Gastroesophageal sphincter (tissue), 4 donors: ENCODE measurements around the gene CFAP45. TPM values are rescaled to one million over a fixed set of nuclear protein-coding genes. Genes with fewer than 3 reads are reported as not detected.
A peak's percentile ranks its signal among the peaks of the same experiment; 100 is the strongest.

Experiments used
- ATAC-seq: fragments of 150-250 bp; one replicate; pipeline ENCODE4 v1.9.1; 2016; ENCODE audit warnings: mild to moderate bottlenecking, moderate library complexity
- H3K27ac ChIP-seq, 4 donors: fragments of 200-600 bp; sonication (generic) in 3 of 4; 1 replicate in 3 of 4; 2 replicates in 1 of 4; pipeline ENCODE4 v1.5.1; 2016 to 2019
- H3K27me3 ChIP-seq: fragments of 200-600 bp; sonication (generic); one replicate; pipeline ENCODE4 v1.5.1; 2019
- H3K36me3 ChIP-seq, 2 donors: fragments of 200-600 bp; sonication (generic); one replicate each; pipeline ENCODE4 v1.5.1; 2019; ENCODE audit warnings: control low read depth in 1 of 2
- H3K4me1 ChIP-seq, 3 donors: fragments of 200-600 bp; sonication (generic); 1 replicate in 2 of 3; 2 replicates in 1 of 3; pipeline ENCODE4 v1.5.1; 2016 to 2019; ENCODE audit warnings: control low read depth in 2 of 3
- H3K4me3 ChIP-seq, 2 donors: fragments of 200-600 bp; sonication (generic); one replicate each; pipeline ENCODE4 v1.5.1; 2019; ENCODE audit warnings: mild to moderate bottlenecking in 1 of 2, moderate library complexity in 1 of 2
- H3K9me3 ChIP-seq, 3 donors: fragments of 200-600 bp; sonication (generic); one replicate each; pipeline ENCODE4 v1.5.1; 2017 to 2019; ENCODE audit warnings: control low read depth in 2 of 3
- EP300 ChIP-seq: sonication (generic); formaldehyde crosslinking; IDR thresholded peaks from one replicate; pipeline ENCODE4 v1.6.1; 2017; ENCODE audit warnings: antibody characterized with exemption, mild to moderate bottlenecking
- POLR2A ChIP-seq, 2 donors: fragments of 450-650 bp; IDR thresholded peaks; one replicate each; pipeline ENCODE4 v1.6.1; 2017; ENCODE audit warnings: antibody characterized with exemption in 2 of 2, mild to moderate bottlenecking in 2 of 2, moderate library complexity in 1 of 2
- POLR2AphosphoS5 ChIP-seq: sonication (generic); formaldehyde crosslinking; IDR thresholded peaks from one replicate; pipeline ENCODE4 v1.6.1; 2017; ENCODE audit warnings: antibody characterized with exemption
- WGBS, 2 donors: methylation state at CpG; one replicate each; pipeline ENCODE4 v1.1.5; 2018; ENCODE audit warnings: low coverage in 1 of 2; 5-methylcytosine and 5-hydroxymethylcytosine counted together
- total RNA-seq, 4 donors: library from RNA; depleted of rRNA; stranded (reverse); fragments of >200 nt; gene quantifications; one replicate each; pipeline ENCODE4 v1.1.0, GENCODE V29; 2016
- TF ChIP-seq, protein P1 (sequence below), 4 experiments: fragments of 200-600 bp in 2 of 4; fragments of 450-650 bp in 2 of 4; sonication (generic) in 1 of 4; IDR thresholded peaks; one replicate each; pipeline ENCODE4 v1.5.1; 2017 to 2019; ENCODE audit warnings: antibody characterized with exemption in 4 of 4, mild to moderate bottlenecking in 2 of 4, moderate library complexity in 2 of 4

The CFAP45 gene
- total RNA-seq, 4 donors from 2014 or later = 0.27 to 0.81 TPM; not detected in 2

DNA sequence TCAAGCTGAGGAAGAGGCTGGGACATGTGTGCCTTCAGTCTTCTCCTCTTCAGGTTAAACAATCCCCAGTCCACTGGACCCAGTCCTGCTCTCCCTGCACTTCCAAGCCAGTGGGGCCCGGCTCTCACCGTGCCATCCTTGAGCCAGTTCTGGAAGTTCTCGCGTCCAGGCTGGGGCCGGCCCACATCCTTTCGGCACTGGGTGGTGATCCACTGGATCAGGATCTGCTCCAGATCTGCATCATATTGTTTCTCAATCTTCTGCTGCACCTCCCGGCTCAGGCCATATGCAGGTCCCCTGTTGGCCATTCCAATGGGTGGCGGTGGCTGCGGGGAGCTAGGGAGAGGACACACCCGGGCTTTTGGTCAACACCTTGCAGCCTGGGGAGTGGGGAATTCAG lies 20.2 kb upstream of the CFAP45 start:
- ATAC-seq = no peak
- no peaks in the 10 kb centered on the region for H3K9me3 ChIP-seq
- H3K27me3 ChIP-seq = no peaks in the 10 kb centered on the region
- no CpG with 5 or more reads among the region's 10 CpGs for WGBS, 2 donors
- peak overlapping the region in 2 of 4 donors; percentile 16 to 96 for H3K27ac ChIP-seq
- H3K4me3 ChIP-seq = no peak overlapping the region
- TF ChIP-seq POLR2A (IDR thresholded peaks at IDR 0.05) = no peak
- TF ChIP-seq EP300 = no peak
- TF ChIP-seq, protein P1, sequence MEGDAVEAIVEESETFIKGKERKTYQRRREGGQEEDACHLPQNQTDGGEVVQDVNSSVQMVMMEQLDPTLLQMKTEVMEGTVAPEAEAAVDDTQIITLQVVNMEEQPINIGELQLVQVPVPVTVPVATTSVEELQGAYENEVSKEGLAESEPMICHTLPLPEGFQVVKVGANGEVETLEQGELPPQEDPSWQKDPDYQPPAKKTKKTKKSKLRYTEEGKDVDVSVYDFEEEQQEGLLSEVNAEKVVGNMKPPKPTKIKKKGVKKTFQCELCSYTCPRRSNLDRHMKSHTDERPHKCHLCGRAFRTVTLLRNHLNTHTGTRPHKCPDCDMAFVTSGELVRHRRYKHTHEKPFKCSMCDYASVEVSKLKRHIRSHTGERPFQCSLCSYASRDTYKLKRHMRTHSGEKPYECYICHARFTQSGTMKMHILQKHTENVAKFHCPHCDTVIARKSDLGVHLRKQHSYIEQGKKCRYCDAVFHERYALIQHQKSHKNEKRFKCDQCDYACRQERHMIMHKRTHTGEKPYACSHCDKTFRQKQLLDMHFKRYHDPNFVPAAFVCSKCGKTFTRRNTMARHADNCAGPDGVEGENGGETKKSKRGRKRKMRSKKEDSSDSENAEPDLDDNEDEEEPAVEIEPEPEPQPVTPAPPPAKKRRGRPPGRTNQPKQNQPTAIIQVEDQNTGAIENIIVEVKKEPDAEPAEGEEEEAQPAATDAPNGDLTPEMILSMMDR (IDR thresholded peaks at IDR 0.05) = no peak
- no peak for TF ChIP-seq POLR2AphosphoS5
- H3K4me1 ChIP-seq = peaks cover 0 to 79% (median 12%) of the 10 kb centered on the region in 3 donors
- peaks cover 0 to 39% of the 10 kb centered on the region in 2 donors for H3K36me3 ChIP-seq

DNA sequence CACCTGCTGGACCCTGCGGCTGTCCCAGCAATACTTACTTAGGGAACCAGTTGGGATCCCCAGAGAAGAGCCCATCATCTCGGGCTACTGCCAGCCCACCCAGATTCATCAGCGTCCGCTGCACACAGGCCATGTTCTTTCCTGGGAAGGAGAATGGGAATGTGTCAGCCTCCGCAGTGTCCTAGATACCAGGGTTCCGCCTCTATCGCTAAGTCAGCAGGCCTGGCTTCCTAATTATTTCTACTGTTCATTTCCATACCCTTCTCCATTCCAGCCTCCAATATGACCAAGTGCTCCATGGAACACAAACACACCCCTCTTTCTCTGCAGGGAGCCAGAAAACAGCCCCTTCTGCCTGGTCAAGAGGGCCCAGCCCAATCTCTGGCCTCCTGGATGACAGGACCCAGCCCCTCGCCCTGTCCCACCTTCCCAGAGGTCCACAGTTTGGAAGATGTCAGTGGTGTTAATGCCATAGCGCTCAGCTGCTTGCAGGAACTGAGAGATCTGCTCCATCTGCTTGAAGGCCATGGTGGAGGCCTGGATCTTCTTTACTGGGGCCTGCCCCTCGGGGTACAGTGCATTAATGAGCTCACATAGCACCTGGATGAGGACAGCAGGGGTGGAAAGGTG lies 19.4 kb upstream of the CFAP45 start:
- H3K4me1 ChIP-seq = peaks cover 0 to 79% (median 12%) of the 10 kb centered on the region in 3 donors
- no peaks in the 10 kb centered on the region for H3K27me3 ChIP-seq
- ATAC-seq = no peak
- no peak for TF ChIP-seq EP300
- TF ChIP-seq, protein P1 (IDR thresholded peaks at IDR 0.05) = no peak
- TF ChIP-seq POLR2A (IDR thresholded peaks at IDR 0.05) = no peak
- TF ChIP-seq POLR2AphosphoS5 = no peak
- H3K9me3 ChIP-seq = no peaks in the 10 kb centered on the region
- H3K27ac ChIP-seq = peak overlapping the region in 3 of 4 donors; percentile 14 to 24 (median 16)
- peaks cover 0 to 39% of the 10 kb centered on the region in 2 donors for H3K36me3 ChIP-seq
- WGBS, 2 donors = 93% methylated on average over 6 to 8 of the region's 10 CpGs
- no peak overlapping the region for H3K4me3 ChIP-seq

DNA sequence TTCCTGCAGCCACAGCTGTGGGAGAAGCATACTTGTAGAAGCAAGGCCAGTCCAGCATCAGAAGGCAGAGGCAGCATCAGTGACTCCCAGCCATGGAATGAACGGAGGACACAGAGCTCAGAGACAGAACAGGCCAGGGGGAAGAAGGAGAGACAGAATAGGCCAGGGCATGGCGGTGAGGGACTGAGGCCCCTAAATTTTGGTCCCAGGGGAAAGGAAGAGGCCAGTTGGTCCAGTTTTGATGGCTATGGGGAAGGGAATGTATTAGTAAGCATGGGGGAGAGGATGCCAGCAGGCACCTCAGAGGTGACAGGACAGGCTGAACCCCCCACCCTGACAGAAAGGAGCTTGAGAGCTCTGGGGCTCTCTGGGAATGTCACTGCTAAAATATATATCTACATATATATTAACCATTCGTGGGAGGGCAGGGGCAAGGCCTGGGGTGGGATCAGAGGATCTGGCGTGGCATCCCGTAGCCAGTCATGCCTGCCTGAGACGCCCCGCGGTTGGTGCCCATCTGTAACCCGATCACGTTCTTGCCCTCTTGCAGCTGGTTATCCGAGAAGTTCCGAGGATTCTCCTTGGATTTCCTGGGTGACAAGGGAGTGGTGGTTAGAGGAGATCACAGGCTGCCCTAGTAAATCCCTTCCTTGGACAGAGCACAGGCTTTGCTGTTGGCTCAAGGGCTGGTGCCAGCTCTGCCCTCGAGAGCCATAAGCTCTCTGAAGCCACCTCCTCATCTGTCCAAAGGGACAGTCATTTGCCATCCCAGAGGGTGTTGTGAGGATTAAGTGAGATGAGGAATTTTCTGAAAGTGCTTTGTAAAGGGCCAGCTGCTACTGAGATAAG lies 18.6 kb upstream of the CFAP45 start:
- no peak for ATAC-seq
- Histone ChIP-seq H3K36me3 (peaks cover 0 to 39% of the 10 kb centered on the region in 2 donors), H3K4me1 (peaks cover 0 to 78% (median 12%) of the 10 kb centered on the region in 3 donors), H3K27ac (peak overlapping the region in 3 of 4 donors; percentile 14 to 55 (median 24)), H3K27me3 (no peaks in the 10 kb centered on the region), H3K4me3 (no peak overlapping the region), H3K9me3 (no peaks in the 10 kb centered on the region)
- WGBS, 2 donors = 78 to 83% methylated on average over 1 to 2 of the region's 13 CpGs
- TF ChIP-seq POLR2A (IDR thresholded peaks at IDR 0.05) (no peak), POLR2AphosphoS5 (no peak), EP300 (no peak)
- TF ChIP-seq, protein P1 (IDR thresholded peaks at IDR 0.05) = no peak

DNA sequence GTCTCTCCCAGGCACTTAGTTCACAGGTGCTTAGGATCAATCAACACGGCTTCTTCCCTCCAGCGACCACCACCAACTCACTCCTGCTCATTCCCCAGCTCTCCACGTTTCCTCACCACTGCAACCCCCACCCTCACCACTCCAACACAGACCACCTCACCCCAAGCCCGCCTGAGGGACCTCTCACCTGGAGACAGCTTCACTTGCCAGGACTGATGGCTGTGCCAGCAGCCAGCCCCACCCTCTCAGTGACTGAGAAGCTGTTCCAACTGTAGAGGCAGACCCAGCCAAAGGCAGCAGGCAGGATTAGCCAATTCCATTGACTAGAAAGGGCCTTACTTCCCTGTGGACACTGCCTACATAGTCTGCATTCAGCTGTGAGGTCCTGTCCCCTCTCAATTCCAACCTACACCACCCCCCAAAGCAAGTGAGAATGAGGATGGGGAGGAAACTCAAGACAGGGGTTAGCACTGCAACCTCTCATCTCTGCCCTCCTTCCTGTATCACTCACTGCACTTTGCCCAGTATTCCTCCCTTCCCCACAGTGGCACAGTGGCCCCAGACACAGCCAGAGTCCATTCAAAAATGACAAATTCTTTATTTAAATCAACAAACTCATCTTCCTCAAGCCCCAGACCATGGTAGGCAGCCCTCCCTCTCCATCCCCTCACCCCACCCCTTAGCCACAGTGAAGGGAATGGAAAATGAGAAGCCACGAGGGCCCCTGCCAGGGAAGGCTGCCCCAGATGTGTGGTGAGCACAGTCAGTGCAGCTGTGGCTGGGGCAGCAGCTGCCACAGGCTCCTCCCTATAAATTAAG lies 17.8 kb upstream of the CFAP45 start:
- WGBS, 2 donors = 74 to 79% methylated on average over 3 to 4 of the region's 5 CpGs
- no peak overlapping the region for H3K4me3 ChIP-seq
- TF ChIP-seq POLR2A (IDR thresholded peaks at IDR 0.05) (no peak), EP300 (no peak), POLR2AphosphoS5 (no peak)
- TF ChIP-seq, protein P1 (IDR thresholded peaks at IDR 0.05) = no peak
- H3K9me3 ChIP-seq = no peaks in the 10 kb centered on the region
- peaks cover 0 to 72% (median 12%) of the 10 kb centered on the region in 3 donors for H3K4me1 ChIP-seq
- peak overlapping the region in 2 of 4 donors; percentile 30 to 55 for H3K27ac ChIP-seq
- peaks cover 0 to 39% of the 10 kb centered on the region in 2 donors for H3K36me3 ChIP-seq
- H3K27me3 ChIP-seq = no peaks in the 10 kb centered on the region
- no peak for ATAC-seq
